SK-MEL-5 (cell line): ENCODE data around the gene MAP1B. TPM values are rescaled to one million over a fixed set of nuclear protein-coding genes. Genes with fewer than 3 reads are reported as not detected.

ENCODE experiments used
- DNase-seq: peaks from one replicate; pipeline ENCODE4 v3.0.0-alpha.2; 2016; ENCODE audit warnings: low read depth, low spot score
- in situ Hi-C: cut with HindIII; loops from 2 replicates; pipeline ENCODE4 v1.10.0; 2016; ENCODE audit warnings: low sequenced_read_pairs, high pct_unique_total_duplicates, low pct_unique_long_range_greater_than_20kb
- total RNA-seq: library from RNA; depleted of rRNA; stranded (reverse); fragments of >200 nt; shearing (Covaris generic); gene quantifications from 2 replicates; pipeline ENCODE4 v1.2.3, GENCODE V29; 2014

Gene MAP1B
- total RNA-seq, 1 experiment from 2014 or later, result 3.1 TPM

DNA sequence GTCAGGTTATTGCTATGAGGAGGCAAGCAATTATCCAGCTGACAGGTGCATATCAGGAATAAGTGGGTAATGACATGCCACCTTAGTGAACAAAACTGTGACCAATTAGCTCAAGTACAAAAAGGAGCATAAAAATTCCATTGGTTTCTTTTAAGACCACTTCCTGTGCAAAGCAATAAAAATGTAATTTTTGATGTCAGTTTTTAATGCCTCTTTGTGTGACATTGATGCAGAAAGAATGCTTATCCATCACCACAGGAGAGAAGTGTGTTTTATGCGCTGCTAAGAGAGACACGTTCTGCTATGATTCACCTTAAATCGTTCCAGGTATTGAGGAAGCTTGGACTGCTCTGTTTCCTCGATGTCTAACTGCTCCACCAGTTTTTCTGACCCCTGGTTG is 116.1 kb downstream of the MAP1B start:
- DNase-seq, result no peak

DNA sequence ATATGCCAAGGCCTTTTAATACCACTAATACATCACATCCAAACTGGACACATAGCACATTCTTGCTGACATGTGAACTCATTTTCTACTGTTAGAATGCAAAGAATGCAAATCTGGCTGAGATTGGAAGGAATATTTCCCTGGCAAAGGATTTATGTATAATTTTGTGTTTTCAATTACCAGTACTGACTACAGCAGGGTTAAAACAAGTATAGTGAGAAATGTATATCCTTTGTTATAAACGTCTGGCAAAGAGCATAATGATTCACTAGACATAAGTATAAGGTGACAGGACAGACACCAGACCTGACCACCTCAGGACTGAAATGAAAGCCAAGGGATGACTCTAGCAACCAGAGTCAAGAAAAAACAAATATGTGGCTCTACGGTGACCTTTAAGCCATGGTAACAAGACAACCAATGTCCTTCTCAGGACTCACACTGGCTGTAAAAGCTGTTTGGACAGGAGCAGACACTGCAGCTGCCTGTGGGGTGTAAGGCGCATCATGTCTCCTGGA is 117.7 kb downstream of the MAP1B start:
- DNase-seq, result no peak

More for the DNA sequence above, 116.1 kb downstream of the MAP1B start:
- in situ Hi-C loops, result no loop called here

DNA sequence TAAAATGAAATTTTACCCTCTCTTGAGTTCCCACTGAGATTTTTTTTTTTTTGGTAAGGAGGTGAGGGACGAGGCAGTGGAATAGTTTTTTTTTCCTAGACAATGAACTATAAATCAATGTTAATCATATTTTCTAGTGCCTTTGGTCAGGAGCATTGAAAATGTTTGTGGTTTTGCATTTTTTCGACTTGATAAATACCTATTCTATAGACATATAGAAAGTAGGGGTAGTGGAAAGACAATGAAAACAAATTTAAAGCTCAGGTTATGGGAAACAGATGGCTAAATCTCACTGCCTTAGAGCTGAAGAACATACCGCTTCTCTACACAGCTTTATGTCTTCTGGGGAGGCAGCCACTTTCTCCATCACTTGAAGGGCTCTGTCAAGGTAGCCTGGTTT is 118.5 kb downstream of the MAP1B start:
- in situ Hi-C loops, result no loop called here
- DNase-seq, result no peak

More for the DNA sequence above, 117.7 kb downstream of the MAP1B start:
- in situ Hi-C loops, result no loop called here

DNA sequence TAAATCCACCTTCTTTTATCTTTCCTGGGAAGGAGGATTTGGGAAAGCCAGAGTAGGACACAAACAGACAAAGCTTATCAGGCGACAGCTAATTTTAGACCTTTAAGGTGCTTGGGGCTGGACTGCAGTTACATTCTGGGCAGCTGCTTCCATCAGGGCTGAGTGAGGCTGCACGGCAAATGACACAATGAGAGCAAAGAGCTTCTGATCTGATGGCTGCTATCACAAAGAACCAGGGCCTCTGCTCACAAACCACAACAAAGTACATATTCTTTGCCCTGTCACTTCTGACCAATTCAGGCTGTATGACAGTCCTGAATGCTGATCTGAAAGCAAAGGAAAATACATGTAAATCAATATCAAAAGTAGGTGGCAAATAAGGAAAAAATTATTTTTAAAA is 119.7 kb downstream of the MAP1B start:
- in situ Hi-C loops, result no loop called here
- no peak for DNase-seq

DNA sequence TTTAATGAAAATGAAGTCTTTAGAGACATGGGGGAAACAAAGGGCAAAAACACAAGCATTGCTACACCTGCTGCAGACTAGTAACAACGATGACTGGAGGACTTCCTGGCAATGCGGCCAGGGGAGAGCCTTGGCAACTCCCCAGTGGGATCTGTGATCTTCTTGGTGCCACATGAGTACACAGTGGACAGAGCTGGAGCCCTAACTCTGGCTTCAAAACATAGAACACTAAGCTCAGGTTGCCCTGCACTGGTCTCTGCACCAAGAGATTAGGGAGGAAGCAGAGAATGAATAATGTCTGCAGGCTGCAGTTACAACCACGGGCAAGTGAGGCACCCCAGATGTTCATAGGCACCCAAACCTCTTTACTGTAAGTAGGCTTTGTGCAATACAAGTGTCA is 121.7 kb downstream of the MAP1B start:
- DNase-seq, result no peak
- in situ Hi-C loops, result no loop called here

DNA sequence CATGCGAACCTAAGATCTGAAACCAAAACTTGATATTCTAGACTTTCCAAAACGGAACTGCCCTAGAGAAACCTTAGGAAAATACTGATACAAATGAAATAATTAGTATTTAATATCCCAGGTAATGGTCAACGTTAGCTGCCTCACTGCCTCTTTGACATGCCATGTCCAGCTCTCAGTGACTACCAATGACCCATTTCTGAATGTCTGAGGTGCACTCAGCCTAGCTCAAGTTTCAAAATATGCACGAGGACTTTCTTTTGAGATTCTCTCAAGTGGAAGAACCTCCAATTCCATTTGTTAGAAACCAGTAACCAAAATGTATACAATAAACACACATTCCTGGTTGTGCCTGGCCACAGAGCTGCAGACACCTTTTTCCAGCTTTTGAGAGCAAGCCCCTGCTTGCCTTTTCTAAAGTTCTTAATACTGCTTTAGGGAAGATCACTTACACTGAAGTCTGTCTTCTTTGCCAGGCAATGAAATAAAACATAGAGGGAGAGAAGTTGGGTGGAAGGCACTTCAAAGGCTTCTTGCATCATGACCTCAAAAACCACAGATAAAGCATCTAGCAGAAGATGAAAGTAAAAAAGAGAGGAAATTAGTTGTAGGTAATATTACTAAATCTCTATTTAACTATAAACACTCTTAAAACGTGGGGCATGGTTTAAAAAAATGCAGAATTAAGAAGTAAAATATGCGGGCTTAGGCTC is 124.9 kb downstream of the MAP1B start:
- in situ Hi-C loops, result no loop called here

DNA sequence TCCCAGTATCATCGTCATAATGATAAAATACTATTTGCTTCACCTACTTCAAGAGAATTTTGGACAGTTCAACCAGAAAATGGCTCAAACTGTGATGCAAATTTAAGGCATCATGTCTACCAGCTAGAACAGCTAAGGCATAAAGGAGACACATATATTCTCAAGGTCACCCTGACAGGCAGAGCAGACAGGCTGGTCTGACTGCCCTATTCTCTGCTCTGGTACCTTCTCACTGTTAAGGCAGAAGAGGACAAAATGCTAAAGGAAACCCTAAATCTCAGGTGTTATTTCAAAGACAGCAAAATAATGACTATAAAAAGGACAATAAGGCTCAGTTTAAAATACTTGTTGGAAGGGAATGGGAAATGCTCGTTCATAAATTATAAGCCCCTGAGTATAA is 125.6 kb downstream of the MAP1B start:
- DNase-seq, result no peak
- in situ Hi-C loops, result no loop called here

More for the DNA sequence above, 124.9 kb downstream of the MAP1B start:
- no peak for DNase-seq

DNA sequence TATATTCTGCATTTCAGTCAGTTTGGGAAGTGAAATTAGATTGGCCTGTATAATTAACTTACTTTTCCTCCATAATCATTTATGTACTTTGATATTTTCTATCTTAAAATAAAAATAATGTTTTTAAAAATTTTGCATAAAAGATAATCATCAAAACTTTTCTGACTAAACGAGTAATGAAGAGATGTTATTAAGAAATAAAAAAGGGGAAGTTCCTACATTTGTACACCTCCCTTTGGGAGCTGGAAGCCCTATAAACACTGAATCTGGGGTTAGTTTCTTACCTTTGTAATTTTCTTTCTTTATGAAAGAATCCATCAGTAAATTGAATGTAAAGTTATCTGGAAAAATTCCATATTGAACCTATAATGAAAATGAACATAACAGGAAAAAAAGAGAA is 126.6 kb downstream of the MAP1B start:
- no peak for DNase-seq
- in situ Hi-C loops, result no loop called here

DNA sequence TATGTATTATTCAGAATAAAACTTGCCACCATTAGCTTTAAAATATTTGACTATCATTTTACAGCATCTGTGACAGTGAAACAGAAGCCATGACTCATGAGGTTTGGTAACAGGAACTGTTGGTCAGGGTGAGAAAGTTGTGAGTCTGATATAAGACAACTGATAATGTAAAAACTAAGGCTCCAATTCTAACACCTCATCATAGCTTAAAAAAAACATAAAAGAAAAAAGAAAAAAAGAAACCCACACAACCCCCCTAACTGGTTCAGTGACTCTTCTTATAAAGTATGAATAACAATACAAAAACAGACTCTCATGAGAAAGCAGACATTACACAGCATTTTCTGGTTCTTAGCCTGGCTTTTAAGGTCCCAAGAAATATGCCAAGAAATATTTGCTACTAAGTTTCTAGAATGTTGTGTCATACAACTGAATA is 127.0 kb downstream of the MAP1B start:
- in situ Hi-C loops, result no loop called here
- no peak for DNase-seq

DNA sequence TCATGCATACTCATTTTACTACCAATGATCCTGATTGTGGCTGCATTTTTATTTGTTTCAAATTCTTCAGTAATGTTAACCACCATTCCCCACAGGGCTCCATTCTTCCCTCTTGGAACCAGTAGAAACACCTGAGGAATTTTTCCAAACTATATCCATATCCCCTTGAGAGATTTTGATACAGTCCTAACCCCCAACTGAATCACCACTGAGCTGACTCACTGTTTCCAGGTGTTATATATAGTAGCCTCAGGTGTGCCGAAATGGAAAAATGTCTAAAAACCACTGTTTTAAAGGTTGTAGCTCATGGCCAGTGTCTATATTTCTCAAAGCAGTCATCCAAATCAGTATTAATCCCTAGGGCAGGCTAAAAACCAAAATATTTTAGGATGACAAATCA is 127.6 kb downstream of the MAP1B start:
- in situ Hi-C loops, result no loop called here
- DNase-seq, result no peak

DNA sequence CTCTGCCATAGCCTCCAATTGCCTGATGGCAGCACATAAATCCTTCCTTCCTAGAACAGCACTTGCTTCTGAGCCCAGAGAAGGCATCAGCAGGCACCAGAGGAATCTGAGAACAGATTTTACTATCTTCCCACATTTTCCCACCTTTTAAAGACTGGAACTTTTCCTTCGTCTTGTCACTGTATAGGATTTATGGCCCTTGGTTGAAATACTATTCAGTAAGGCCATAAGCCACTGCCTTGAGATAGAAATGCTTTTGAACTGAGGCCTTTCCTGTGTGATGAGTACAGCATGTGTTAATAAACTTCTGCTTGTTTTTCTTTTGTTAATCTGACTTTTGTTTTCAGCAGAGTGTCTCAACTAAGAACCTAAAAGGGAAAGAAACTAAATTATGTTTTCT is 128.4 kb downstream of the MAP1B start:
- DNase-seq, result no peak
- in situ Hi-C loops, result no loop called here

DNA sequence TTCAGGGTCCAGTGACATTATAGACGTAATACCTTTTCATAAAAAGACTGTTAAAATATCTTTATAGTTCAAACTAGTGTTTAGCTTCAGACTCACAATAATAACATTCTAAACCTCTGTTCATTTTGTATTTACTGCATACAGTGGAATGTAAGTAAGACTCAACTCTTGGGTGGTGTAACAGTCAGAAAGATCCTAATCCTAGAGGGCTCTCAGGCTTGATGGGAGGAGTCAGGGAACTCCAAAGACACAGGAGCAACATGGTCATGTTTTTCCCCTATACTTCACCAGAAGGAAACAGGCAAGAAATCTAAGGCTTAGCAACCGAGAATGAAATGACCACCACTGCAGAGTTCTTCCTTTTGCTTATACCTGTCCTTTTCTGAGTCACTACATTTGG is 130.1 kb downstream of the MAP1B start:
- no peak for DNase-seq

DNA sequence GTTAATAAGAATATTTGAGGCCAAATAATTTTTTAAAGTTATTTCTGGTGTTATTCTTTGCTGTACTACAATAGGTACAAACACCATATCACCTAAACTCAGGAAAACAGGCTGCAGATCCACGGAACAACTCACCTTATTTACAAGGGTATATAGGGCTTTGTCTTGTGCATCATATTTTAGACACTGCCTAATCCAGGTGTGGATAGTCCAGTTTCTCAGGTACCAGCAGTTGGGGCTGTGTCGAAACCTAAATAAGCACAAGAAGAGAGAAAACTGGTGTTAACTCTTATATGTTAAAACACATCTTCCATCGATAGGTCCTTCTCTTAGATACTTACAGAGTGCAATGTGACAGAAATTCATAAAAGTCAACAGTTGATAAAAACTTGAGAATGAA is 130.6 kb downstream of the MAP1B start:
- no peak for DNase-seq
- in situ Hi-C loops, result no loop called here

More for the DNA sequence above, 130.1 kb downstream of the MAP1B start:
- in situ Hi-C loops, result no loop called here

DNA sequence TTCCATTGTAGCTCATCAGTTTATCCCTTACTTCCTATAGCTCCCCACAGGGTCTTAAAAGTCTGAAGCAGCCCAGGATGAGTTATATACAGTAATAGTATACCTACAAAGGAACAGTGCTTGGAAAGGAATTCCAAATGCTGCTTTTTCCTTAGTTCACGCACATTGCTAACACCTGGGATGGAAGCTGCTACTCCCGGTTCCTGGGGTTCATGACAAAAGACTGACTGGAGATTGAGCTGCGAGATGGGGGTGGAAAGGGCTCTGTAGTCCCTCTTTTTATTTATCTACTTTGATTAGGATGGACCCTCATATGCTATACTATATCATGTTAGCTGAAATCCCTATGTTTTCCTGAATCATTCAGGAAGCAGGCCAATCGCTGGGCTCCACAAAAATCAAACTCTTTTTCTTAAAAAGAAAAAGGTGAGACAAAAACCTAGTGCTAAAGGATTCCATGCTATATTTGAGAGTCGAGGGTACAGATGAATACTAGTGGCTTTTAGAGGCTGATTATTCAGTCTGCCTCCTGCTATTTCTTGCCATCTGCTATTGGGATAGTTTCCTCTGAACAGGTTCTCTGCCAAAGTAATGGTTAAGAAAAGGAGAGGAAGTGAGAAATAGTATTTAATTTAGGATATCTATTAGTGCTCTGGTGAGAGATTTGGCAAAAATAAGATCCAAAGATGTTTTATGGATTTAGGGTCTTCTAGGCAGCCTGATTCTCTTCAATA is 131.6 kb downstream of the MAP1B start:
- DNase-seq, result no peak
- in situ Hi-C loops, result no loop called here

DNA sequence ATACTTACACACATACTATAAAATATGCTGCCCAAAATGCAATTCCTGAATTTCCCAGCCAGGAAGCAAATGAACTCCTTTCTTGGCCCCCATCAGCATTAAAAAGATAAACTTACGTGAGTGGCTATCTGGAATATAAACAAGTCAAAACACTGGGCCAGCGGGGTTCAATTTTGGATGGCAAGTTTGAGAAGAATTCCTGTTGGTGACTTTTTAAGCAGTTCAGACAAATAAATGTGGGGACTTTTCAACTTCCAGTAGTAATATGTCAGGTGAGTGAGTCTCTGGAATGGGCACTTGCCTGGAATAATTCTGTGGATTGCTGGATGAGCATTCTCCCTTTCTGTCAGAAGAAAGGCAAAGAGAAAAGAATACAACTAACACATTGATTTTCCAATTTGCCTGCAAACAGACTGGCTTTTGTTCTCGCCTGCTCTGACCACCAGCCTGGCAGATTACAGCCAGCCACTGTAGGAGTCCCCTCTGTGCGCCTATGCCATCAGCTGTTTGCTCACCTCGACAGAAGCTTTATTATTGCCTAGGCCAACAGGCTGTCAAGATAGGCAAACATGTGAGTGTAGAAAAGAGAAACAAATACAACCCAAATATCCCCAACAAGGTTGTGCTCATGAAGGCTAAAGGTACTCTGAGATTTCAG is 134.2 kb downstream of the MAP1B start:
- DNase-seq, result peak; percentile 94
- in situ Hi-C loops, result no loop called here

DNA sequence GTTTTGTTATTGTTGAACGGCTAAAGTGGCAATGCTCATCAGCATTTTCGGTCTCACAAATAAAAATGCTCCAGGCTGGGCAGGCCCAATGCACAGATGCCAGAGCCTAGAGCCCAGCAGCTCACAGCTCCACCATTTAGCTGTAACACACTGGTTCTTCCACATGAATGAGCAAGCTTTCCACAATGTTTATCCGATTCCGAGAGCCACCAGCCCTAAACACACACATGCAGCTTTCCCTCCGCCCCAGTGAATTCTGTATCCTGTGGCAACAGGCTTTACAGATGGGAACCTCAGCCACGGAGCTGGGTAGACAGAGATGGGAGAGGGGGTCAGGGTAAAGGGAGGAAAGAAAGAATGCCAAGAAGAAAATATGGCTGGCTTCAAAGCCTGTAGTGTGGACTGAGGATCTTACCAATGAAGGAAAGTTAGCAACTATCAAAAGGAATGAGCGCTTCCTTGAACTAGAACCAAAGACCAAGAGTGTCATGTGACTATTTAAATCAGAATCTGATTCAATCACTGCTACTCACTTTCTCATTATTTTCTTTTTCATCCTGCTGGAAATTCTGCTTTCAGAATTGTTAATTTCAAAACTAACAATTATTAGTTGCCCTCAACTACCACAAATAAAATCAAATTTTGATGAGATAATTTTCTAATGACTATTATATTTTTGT is 135.7 kb downstream of the MAP1B start:
- no peak for DNase-seq
- in situ Hi-C loops, result no loop called here

DNA sequence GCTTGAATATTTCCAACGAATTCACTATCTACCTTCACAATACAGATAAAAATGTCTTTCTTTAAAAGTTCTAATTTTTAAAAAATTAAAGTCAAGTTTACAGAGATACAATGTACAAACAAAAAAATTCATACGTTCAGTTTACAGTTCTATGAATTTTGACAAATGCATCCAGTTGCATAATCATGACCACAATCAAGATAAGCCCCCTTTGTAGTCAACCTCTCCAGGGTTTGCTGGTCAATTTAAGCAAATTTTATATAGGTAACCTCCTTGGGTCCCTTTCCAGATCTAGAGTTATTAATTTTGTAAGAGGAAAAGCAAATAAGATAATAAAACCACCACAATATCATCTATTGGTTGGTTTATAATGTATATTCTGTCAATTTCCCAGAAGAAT is 136.4 kb downstream of the MAP1B start:
- in situ Hi-C loops, result no loop called here
- no peak for DNase-seq

DNA sequence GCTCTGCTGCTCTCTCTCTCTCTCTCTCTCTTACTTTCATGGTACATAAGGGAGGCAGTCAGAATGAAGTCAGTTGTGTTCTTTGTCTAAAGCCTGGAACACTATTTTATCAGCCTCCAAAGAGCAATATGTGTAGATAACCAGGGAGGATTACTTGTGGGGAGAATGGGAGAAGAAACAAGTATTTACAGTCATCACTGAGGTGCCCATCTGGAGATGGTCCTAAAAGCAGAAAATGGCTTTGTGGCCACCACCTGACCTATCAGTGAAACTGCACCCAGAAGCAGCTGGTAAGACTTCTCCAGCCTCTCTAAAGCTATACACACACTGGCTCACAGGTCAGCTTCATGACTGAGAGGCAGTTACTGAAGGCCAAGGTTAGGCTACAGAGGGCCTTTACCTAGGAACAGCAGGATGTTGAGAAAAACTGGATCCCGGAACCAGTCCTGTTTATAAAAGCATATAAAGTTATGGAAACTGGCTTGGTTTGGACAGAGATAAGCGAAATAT is 137.6 kb downstream of the MAP1B start:
- in situ Hi-C loops, result no loop called here
- DNase-seq, result peak; percentile 67
